GM19452 (cell line): ENCODE data around the gene TRIM43B.
"Not testable (repeated sequence)": the region's sequence is repeated elsewhere in the genome, so short reads cannot be mapped to it uniquely, and the experiment has no call there.

Experiments
- ATAC-seq: cut with Tn5 transposase; IDR thresholded peaks from one replicate; pipeline ENCODE4 v1.9.1; 2021; ENCODE audit not compliant: unreplicated experiment

Gene TRIM43B

DNA sequence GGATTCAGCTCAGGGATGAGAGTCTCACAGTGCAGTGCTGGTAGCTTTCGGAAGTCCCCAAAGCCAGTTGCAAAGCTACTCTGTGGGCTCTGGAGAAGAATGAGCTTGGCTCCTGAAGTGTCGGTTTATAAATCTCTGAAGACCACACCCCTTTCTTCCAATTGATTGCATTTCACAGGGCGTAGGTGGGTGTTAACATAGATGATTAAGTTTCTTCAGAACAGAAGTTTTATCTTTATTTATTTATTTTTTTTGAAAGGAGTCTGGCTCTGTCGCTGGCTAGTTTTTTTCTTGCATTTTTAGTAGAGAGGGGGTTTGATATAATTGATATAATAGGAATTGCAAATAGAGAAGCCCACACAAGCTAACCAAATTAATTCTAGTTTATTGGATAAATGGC, at the start of gene TRIM43B:
Gene TRIM43B (minus strand): TSS at position 101 of the 400 bp plus-strand sequence. CDS start 2,040 bp downstream, outside the sequence.
- ATAC-seq, result not testable (repeated sequence)

DNA sequence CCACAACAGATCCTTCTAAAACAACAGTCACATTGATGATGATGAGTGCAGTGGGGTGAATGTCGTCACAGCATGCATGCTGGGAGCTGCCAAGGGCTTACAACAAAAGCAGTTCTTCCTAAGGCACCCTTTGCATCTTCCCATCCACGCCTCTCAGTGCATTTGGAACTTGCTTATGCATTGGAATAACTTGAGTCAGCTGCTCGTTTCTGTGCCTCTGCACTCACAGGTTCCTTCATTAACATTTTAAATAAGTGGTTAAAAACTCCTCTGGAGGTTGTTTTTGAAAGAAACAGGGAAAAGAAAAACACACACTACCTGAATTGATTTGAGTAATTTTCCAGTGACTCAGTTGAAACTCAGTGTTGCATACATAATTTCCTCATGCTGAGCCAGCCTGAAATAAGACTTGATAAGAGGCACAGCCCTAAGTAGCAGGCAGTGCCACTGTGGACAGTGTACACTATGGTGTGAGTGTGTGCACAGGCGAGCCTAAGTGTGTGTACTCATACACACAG, 46.8 kb upstream of the TRIM43B start:
- ATAC-seq, result no peak

GRCh38 chr2:95530734-95531133, 46.2 kb upstream of the TRIM43B start:
- peak; percentile 64 for ATAC-seq

- ATAC-seq, result no peak
These were observed 42.1 kb upstream of the TRIM43B start for GRCh38 chr2:95526360-95527341.

- no peak for ATAC-seq
These were observed 40.9 kb upstream of the TRIM43B start for GRCh38 chr2:95525294-95526035.

DNA sequence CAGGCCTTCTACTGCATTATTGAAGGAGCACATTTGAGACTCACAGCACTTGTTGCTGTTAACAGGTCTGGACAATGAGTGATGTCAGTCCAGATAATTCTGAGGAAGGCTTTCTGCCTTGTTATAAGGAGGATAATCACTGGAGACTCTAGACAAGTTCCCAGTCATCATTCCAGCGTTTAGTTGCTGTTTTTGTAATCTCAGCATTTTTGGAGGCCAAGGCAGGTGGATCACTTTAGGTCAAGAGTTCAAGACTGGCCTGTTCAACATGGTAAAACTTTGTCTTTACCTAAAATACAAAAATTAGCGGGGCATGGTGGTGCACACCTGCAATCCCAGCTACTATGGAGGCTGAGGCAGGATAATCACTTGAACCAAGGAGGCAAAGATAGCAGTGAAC, 39.6 kb upstream of the TRIM43B start:
- ATAC-seq, result no peak

DNA sequence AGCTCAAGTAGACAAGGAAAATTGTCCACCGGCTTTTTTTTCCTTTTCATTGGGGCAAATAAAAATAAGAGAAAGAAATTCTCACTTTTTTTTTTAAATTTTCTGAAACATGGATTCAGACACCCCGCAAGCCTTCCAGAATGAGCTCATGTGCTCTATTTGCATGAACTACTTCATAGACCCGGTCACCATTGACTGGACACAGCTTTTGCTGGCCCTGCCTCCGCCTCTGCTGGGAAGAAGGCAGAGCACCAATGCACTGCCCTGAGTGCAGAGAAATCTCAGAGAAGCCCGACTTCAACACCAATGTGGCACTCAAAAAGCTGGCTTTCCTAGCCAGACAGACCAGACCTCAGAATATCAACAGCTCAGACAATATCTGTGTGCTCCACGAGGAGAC, 30.2 kb upstream of the TRIM43B start:
- ATAC-seq, result no peak

- ATAC-seq, result not testable (repeated sequence)
These were observed 29.7 kb upstream of the TRIM43B start for GRCh38 chr2:95514226-95514625.

DNA sequence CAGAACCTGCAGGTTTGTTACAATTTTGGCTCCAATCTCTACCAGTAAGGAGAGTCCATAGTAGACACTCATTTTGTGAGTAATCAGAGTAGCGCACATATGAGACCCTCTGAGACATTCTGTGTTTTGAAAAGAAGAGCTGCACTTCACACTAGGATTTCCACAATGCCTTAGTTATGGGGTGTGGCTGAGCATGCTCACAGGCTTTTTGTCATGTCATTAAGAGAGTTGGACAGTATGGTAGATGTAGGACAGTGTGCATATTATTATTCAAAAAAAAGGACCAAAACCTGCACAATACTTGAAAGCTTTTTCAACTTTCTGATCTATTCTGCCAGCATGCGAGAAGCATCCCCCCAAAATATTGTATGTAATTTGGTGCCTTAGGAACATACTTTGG, 24.9 kb upstream of the TRIM43B start:
- ATAC-seq, result no peak

GRCh38 chr2:95505222-95505621, 20.7 kb upstream of the TRIM43B start:
- no peak for ATAC-seq

DNA sequence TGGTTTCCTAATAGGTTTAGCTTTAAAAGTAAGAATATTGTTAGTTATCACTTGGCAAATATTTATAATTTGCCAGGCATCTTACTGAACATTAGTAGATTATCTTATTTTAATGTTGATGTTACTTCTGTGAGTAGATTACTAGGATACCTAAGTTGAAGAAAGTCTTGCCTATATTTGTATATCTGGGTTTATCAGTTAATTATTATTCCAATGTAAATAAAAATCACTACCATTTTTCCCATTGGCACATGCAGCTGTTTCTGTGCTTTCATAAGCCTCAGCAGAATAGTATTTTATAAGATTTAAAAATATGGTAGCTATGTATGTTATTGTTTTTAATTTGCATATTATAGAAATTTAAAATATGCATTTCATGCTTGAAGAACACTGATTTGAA, 16.3 kb upstream of the TRIM43B start:
- no peak for ATAC-seq

DNA sequence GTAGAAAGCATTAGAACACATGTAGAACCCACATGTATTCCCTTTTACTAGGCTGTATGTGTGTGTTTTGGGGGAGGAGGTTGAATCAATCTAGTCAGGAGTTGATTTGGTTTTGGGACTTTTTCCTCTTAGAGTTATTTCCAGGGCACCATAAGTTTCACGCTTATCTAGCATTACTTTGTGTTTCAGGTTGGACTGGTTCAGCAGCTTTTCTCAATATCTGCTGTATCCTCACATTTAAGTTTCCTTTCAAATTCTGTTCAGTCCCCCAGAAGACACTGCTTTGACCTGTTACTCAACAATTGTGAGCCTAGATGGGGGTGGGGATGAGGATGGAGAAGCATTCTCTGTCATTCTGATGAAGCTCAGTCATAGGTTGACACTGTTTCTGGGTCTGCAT, 7.5 kb upstream of the TRIM43B start:
- ATAC-seq, result not testable (repeated sequence)

GRCh38 chr2:95475025-95475424, 9.5 kb downstream of the TRIM43B start:
- ATAC-seq, result not testable (repeated sequence)

DNA sequence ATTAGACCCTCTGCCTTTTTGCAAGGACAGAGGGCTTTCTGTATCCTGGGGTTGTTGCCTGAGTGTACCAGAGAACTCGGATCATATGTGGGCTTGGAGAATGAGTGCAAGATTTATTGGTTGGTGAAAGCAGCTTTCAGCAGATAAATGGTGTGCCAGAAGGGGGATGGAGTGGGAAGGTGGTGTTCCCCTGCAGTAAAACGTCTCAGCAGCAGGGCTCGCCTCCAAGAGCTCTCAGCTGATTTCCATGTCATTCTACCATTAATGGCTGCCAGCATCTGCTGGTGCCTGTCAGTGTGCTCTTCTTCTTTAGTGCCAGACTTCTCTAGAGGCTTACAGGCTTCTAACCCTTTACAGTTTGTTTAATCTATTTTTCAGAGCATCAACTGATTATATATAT, 16.6 kb downstream of the TRIM43B start:
- not testable (repeated sequence) for ATAC-seq

DNA sequence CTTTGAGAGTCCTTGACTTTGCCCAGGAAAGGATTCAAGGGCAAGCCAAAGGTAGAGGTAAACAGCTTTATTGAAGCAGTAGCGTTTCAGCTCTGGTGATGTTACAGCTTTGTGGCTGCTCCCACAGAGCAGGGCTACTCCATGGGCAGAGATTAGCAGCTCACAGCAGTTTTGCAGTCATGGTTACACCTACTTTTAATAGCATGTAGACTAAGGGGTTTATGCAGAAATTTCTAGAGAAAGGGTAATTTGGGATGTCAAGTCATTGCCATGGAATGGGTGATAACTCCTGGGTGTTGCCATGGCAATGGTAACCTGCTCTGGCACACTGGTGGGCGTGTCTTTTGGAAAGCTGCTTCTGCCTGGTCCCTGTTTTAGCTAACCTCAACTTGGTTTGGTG, 18.0 kb downstream of the TRIM43B start:
- ATAC-seq, result not testable (repeated sequence)

- not testable (repeated sequence) for ATAC-seq
These were observed 21.3 kb downstream of the TRIM43B start for GRCh38 chr2:95463292-95463691.

GRCh38 chr2:95445317-95445716, 39.2 kb downstream of the TRIM43B start:
- ATAC-seq, result not testable (repeated sequence)

DNA sequence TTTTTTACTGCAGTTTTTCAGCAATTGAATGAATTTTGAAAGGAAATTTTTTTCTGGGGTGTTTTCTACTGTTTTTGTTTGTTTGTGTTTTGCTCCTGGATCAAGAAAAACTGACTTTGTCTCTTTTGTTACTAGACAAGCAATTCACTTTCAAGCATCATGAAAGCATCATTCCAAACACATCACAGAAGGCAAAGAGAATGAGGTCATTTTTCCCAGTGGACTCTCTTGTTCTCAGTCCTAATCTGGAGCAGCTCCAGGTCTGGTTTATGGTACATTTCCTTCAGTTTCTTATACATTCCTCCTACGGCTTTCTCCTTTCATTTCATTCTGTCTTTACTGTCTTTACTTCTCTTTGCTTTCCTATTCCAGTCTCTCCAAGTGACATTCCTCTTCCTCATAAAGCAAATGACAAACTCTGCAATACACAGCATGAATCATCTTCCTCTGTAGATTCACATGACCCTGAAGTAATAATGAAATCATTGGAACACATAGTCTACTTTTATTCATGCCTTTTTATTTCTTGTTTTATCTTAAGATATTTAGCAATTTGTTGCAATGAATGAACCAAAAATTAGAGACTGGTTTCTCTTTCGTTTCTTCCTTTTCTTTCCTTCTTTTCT, 42.0 kb downstream of the TRIM43B start:
- ATAC-seq, result not testable (repeated sequence)

- ATAC-seq, result not testable (repeated sequence)
These were observed 48.7 kb downstream of the TRIM43B start for GRCh38 chr2:95435872-95436209.

DNA sequence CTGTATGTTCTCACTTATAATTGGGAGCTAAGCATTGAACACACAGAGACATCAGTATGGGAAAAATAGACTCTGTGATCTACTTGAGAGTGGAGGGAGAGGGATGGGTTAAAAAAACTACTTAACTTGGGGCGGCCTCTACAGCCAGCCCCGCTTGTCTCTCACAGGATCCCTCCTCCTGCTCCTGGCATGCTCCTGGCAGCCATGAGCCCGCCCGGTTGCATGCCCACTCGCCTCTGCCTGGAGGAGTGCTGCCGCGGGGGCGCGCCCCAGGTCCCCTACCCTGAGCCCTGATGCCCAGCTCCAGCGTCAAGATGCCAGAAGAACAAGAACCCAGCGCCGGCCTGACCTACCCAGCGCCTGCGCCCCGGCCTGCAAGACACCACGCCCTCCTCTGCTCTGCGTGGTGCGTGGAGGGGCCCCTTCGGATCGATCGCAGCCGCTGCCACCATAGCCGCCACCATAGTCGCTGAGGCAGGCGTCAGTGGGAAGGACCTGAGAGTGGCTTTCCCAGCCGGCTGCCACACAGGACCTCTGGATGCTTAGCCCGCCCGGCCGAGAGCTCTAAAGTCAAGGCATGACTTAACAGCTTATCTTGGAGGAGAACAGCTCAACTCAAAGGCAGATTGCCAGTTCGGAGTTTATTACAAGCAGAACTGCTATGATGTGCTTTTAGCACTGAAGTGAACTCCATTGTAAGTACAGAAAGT, 49.2 kb downstream of the TRIM43B start:
- ATAC-seq, result not testable (repeated sequence)
